Activated T-helper 17 cell treated with anti-CD3 and anti-CD28 coated beads, Interleukin-2, amount 50 U/mL, for 72 hours (primary cell): ENCODE data around the gene OR51E2. TPM values are rescaled to one million over a fixed set of nuclear protein-coding genes. Genes with fewer than 3 reads are reported as not detected.

Source experiments
- ATAC-seq: fragments of 150-1000 bp; cut with Tn5 transposase; replicated peaks from 2 replicates; pipeline ENCODE4 v1.10.0; 2021; ENCODE audit warnings: mild to moderate bottlenecking, moderate library complexity
- H3K27ac Mint-ChIP-seq: one replicate; pipeline ENCODE4 v1.8.0; 2022; ENCODE audit warnings: mixed read lengths
- H3K27me3 Mint-ChIP-seq: one replicate; pipeline ENCODE4 v1.8.0; 2022; ENCODE audit warnings: mixed read lengths
- H3K36me3 Mint-ChIP-seq: one replicate; pipeline ENCODE4 v1.8.0; 2022; ENCODE audit warnings: low read depth, mild to moderate bottlenecking, mixed read lengths
- H3K4me1 Mint-ChIP-seq: one replicate; pipeline ENCODE4 v1.8.0; 2022; ENCODE audit warnings: mixed read lengths
- H3K4me3 Mint-ChIP-seq: one replicate; pipeline ENCODE4 v1.8.0; 2022; ENCODE audit warnings: mild to moderate bottlenecking, mixed read lengths
- H3K9me3 Mint-ChIP-seq: one replicate; pipeline ENCODE4 v1.8.0; 2022; ENCODE audit warnings: mixed read lengths
- total RNA-seq, 2 donors: library from RNA; stranded (reverse); gene quantifications; one replicate each; pipeline ENCODE4 v1.2.3, GENCODE V29; 2022

OR51E2 gene
- total RNA-seq, 2 donors from 2014 or later = not detected

DNA sequence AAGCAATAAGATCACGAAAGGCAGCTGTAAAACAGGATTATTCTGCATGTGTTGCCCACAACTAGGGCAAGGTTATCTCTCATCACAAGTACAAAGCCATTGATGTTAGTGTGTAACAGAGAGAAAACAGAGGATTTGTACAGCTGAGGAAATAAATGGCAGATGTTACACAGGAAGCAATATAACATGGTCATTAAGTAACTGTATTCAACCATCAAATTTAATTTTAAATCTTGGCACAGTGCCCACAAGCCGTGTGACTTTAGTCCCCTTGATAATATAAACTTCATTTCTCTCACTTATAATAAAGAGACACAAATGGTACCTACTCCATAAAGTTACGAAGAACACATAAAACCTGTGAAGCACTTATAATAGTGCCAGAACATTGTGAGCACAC lies 17.3 kb downstream of the OR51E2 start:
- no peaks in the 10 kb centered on the region for H3K36me3 Mint-ChIP-seq
- peaks cover 8% of the 10 kb centered on the region for H3K27me3 Mint-ChIP-seq
- no peak overlapping the region for H3K27ac Mint-ChIP-seq
- no peaks in the 10 kb centered on the region for H3K4me1 Mint-ChIP-seq
- ATAC-seq = no peak
- H3K9me3 Mint-ChIP-seq = no peaks in the 10 kb centered on the region
- H3K4me3 Mint-ChIP-seq = no peak overlapping the region

- no peak for ATAC-seq
- Mint-ChIP-seq H3K27ac (no peak overlapping the region), H3K36me3 (no peaks in the 10 kb centered on the region)
Observed at GRCh38 chr11:4677948-4678347, 19.7 kb downstream of the OR51E2 start.

DNA sequence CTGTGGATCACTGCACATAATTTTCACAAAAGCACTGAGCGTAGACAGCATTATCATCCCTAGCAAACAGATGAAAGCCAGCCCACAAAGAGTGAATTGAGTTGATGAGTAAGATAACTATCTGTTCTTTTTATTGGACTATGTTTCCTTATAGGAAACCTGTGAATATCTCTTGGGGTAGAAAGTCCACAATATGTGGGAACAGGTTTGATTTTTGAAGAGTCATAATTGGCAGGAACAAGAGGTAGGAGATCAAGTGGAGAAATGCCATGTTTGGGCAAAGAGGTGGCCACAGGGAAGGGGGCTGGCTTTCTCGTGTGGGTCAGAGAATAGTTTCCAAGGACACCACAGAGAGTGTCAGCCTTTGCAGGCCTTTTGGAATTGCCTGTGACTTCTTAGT lies 23.9 kb downstream of the OR51E2 start:
- ATAC-seq = no peak
- H3K4me3 Mint-ChIP-seq = no peak overlapping the region
- no peak overlapping the region for H3K27ac Mint-ChIP-seq
- no peaks in the 10 kb centered on the region for H3K9me3 Mint-ChIP-seq
- H3K36me3 Mint-ChIP-seq = no peaks in the 10 kb centered on the region
- peaks cover 23% of the 10 kb centered on the region for H3K27me3 Mint-ChIP-seq
- H3K4me1 Mint-ChIP-seq = no peaks in the 10 kb centered on the region

More at GRCh38 chr11:4677948-4678347, 19.7 kb downstream of the OR51E2 start:
- Mint-ChIP-seq H3K4me1 (no peaks in the 10 kb centered on the region), H3K9me3 (no peaks in the 10 kb centered on the region), H3K27me3 (peaks cover 16% of the 10 kb centered on the region), H3K4me3 (no peak overlapping the region)

- ATAC-seq = no peak
- H3K9me3 Mint-ChIP-seq = no peaks in the 10 kb centered on the region
- H3K36me3 Mint-ChIP-seq = no peaks in the 10 kb centered on the region
- peaks cover 23% of the 10 kb centered on the region for H3K27me3 Mint-ChIP-seq
- no peak overlapping the region for H3K4me3 Mint-ChIP-seq
- H3K4me1 Mint-ChIP-seq = no peaks in the 10 kb centered on the region
- H3K27ac Mint-ChIP-seq = no peak overlapping the region
Observed at GRCh38 chr11:4672470-4672869, 25.2 kb downstream of the OR51E2 start.

- H3K36me3 Mint-ChIP-seq = no peaks in the 10 kb centered on the region
- H3K27me3 Mint-ChIP-seq = peaks cover 23% of the 10 kb centered on the region
- no peaks in the 10 kb centered on the region for H3K9me3 Mint-ChIP-seq
- no peaks in the 10 kb centered on the region for H3K4me1 Mint-ChIP-seq
- no peak overlapping the region for H3K27ac Mint-ChIP-seq
- no peak for ATAC-seq
- no peak overlapping the region for H3K4me3 Mint-ChIP-seq
Observed at GRCh38 chr11:4671741-4672140, 25.9 kb downstream of the OR51E2 start.

DNA sequence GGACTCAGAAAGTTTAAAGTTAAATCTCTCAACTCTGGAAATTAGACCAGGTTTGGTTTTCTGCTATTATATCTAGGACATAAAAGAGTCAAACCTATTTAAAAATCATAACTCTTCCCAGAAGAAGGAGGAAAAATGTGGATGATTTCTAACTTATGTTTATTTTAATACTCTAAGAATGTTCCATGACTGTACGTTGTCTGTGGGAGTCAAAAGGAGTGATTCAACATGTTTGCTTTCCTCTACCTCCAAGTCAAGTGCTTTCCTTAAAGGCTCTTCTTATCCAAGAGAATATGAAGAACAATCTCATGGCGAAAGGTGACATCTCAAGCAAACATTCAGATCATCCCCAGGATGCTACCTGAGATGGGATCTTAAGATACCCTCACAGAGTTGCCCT lies 32.2 kb downstream of the OR51E2 start:
- Mint-ChIP-seq H3K4me1 (no peaks in the 10 kb centered on the region), H3K27me3 (peaks cover 19% of the 10 kb centered on the region), H3K27ac (no peak overlapping the region), H3K4me3 (no peak overlapping the region), H3K9me3 (no peaks in the 10 kb centered on the region), H3K36me3 (no peaks in the 10 kb centered on the region)
- no peak for ATAC-seq

DNA sequence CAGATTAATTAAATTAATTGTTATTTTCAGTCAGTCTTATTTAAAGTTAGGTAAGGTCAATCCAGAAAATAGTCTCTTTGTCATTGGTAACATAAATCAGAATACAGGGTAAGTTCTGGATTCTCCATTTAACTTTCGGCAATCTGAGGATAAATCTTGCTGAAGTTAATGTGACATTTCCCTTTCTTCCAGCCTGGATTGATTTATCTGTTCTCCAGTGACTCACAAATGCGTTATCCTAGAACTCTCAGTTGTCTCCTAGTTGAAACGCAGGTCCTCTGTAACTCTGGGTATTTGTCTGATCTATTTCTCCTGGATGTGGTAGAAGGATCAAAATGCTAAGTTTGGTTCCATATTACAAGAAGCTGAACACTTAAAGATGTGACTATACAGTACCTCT lies 32.9 kb downstream of the OR51E2 start:
- Mint-ChIP-seq H3K36me3 (no peaks in the 10 kb centered on the region), H3K27me3 (peaks cover 19% of the 10 kb centered on the region), H3K4me1 (no peaks in the 10 kb centered on the region), H3K9me3 (no peaks in the 10 kb centered on the region), H3K4me3 (no peak overlapping the region), H3K27ac (no peak overlapping the region)
- ATAC-seq = no peak

DNA sequence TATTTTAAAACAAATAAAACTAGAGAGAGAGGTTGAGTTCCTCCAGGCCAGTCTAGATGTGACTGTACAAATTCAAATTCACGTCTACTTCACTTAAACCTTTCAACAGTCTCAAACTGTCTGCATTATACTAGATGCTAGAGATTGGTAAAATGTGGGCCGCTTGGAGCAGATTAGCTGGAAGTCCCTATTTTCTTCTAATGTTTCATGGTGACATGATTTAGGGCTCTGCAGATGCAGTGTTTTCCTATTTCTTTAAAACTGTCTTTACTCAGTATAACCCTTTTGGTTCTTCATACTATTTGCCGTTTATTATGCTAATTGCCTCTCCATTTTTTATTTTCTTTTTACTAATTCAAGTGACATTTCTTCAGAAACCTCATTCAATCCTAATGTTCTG lies 33.5 kb downstream of the OR51E2 start:
- H3K27me3 Mint-ChIP-seq = peaks cover 17% of the 10 kb centered on the region
- ATAC-seq = no peak
- H3K9me3 Mint-ChIP-seq = no peaks in the 10 kb centered on the region
- H3K36me3 Mint-ChIP-seq = no peaks in the 10 kb centered on the region
- no peak overlapping the region for H3K27ac Mint-ChIP-seq
- no peak overlapping the region for H3K4me3 Mint-ChIP-seq
- no peaks in the 10 kb centered on the region for H3K4me1 Mint-ChIP-seq

- Mint-ChIP-seq H3K4me1 (no peaks in the 10 kb centered on the region), H3K9me3 (no peaks in the 10 kb centered on the region), H3K27me3 (peaks cover 17% of the 10 kb centered on the region), H3K4me3 (no peak overlapping the region), H3K36me3 (no peaks in the 10 kb centered on the region), H3K27ac (no peak overlapping the region)
- no peak for ATAC-seq
Observed at GRCh38 chr11:4662876-4663275, 34.8 kb downstream of the OR51E2 start.

GRCh38 chr11:4658629-4659445 lies 38.8 kb downstream of the OR51E2 start:
- H3K27me3 Mint-ChIP-seq = peaks cover 20% of the 10 kb centered on the region
- H3K9me3 Mint-ChIP-seq = no peaks in the 10 kb centered on the region
- no peak for ATAC-seq
- H3K27ac Mint-ChIP-seq = no peak overlapping the region
- no peaks in the 10 kb centered on the region for H3K4me1 Mint-ChIP-seq
- no peak overlapping the region for H3K4me3 Mint-ChIP-seq
- H3K36me3 Mint-ChIP-seq = no peaks in the 10 kb centered on the region

DNA sequence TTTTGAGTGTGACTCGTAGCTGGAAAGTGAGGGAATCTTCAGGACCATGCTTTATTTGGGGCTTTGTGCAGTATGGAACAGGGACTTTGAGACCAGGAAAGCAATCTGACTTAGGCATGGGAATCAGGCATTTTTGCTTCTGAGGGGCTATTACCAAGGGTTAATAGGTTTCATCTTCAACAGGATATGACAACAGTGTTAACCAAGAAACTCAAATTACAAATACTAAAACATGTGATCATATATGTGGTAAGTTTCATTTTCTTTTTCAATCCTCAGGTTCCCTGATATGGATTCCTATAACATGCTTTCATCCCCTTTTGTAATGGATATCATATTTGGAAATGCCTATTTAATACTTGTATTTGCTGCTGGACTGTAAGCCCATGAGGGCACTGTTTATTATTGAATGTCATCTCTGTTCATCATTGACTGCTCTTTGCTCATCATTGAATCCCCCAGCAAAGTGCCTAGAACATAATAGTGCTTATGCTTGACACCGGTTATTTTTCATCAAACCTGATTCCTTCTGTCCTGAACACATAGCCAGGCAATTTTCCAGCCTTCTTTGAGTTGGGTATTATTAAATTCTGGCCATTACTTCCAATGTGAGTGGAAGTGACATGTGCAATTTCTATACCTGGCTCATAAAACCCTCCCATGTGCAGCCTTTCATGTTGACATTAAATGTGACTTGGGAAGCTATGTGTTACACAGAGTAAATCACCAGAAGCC lies 42.9 kb downstream of the OR51E2 start:
- Mint-ChIP-seq H3K4me3 (no peak overlapping the region), H3K36me3 (no peaks in the 10 kb centered on the region), H3K4me1 (no peaks in the 10 kb centered on the region), H3K9me3 (peaks cover 6% of the 10 kb centered on the region), H3K27ac (no peak overlapping the region), H3K27me3 (peaks cover 21% of the 10 kb centered on the region)
- ATAC-seq = no peak

DNA sequence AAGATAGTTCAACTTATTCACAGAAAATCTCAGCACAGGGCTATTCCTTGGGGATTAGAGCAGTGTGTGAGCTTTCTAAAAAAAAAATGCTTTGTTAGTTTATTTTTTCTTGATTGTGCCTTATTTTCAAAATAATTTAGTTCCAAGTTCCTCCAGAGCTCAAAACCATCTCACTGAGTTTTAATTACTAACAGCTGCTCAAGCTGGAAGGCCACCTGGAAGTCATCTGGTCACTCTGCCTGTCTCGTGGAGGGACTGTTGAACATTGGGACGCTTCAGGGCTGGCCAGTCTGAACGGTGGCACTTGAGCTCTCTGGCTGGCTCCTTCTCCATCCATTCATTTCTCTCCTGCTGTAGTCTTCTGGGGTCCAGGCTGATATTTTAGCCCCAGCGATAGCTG lies 49.9 kb downstream of the OR51E2 start:
- Mint-ChIP-seq H3K9me3 (peaks cover 1% of the 10 kb centered on the region), H3K27ac (no peak overlapping the region), H3K36me3 (no peaks in the 10 kb centered on the region), H3K4me3 (no peak overlapping the region), H3K4me1 (no peaks in the 10 kb centered on the region), H3K27me3 (peaks cover 32% of the 10 kb centered on the region)
- ATAC-seq = no peak

DNA sequence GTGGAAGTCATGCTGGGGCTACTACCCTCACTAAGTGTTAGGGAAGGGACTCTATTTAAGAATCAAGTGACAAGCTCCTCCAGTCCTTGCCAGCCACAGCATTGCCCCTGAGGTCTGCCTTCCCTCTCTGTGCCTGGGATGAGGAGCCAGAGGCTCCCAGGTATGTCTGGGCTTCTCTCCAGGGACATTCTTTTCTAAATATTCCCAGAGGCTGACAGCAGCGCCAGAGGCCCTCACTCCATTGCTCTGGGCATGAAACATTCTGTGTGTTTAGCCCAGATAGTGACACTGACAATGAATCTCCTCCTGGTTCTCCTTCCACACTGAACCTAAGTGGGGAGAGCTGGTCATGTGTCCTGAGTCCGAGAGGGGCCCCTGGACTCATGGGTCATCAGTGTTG lies 51.7 kb downstream of the OR51E2 start:
- H3K27ac Mint-ChIP-seq = no peak overlapping the region
- no peak for ATAC-seq

GRCh38 chr11:4644233-4644632 lies 53.4 kb downstream of the OR51E2 start:
- no peak overlapping the region for H3K27ac Mint-ChIP-seq
- no peaks in the 10 kb centered on the region for H3K36me3 Mint-ChIP-seq
- H3K27me3 Mint-ChIP-seq = peaks cover 35% of the 10 kb centered on the region
- no peak overlapping the region for H3K4me3 Mint-ChIP-seq
- no peaks in the 10 kb centered on the region for H3K9me3 Mint-ChIP-seq
- no peak for ATAC-seq
- no peaks in the 10 kb centered on the region for H3K4me1 Mint-ChIP-seq

More for the DNA sequence above, 51.7 kb downstream of the OR51E2 start:
- Mint-ChIP-seq H3K4me3 (no peak overlapping the region), H3K4me1 (no peaks in the 10 kb centered on the region), H3K27me3 (peaks cover 38% of the 10 kb centered on the region), H3K9me3 (no peaks in the 10 kb centered on the region), H3K36me3 (no peaks in the 10 kb centered on the region)

GRCh38 chr11:4643682-4644081 lies 54.0 kb downstream of the OR51E2 start, which contains the start of gene OR51E1:
TSS of gene OR51E1 (plus strand) at chr11:4643982. CDS start at chr11:4652527, 8,545 bp downstream.
- H3K27me3 Mint-ChIP-seq = peaks cover 33% of the 10 kb centered on the region
- no peak within 1 kb of the TSS for H3K27ac Mint-ChIP-seq
- no peaks in the 10 kb centered on the region for H3K4me1 Mint-ChIP-seq
- no peak within 1 kb of the TSS for H3K4me3 Mint-ChIP-seq
- no peaks in the 10 kb centered on the region for H3K36me3 Mint-ChIP-seq
- ATAC-seq = no peak
- H3K9me3 Mint-ChIP-seq = no peaks in the 10 kb centered on the region
